Uterus (tissue), 2 donors: ENCODE measurements around the gene PDLIM1.

ENCODE experiments used
- POLR2A ChIP-seq, 2 donors: fragments of 450-650 bp; IDR thresholded peaks; one replicate each; pipeline ENCODE4 v1.6.1; 2016; ENCODE audit warnings: antibody characterized with exemption in 2 of 2, mild to moderate bottlenecking in 1 of 2, moderate library complexity in 1 of 2
- TF ChIP-seq, protein P1 (sequence below), 4 experiments: fragments of 200-600 bp in 2 of 4; fragments of 450-650 bp in 2 of 4; sonication (generic) in 2 of 4; IDR thresholded peaks; one replicate each; pipeline ENCODE4 v1.5.1; 2016 to 2019; ENCODE audit warnings: antibody characterized with exemption in 4 of 4, mild to moderate bottlenecking in 2 of 4, moderate library complexity in 1 of 4

DNA sequence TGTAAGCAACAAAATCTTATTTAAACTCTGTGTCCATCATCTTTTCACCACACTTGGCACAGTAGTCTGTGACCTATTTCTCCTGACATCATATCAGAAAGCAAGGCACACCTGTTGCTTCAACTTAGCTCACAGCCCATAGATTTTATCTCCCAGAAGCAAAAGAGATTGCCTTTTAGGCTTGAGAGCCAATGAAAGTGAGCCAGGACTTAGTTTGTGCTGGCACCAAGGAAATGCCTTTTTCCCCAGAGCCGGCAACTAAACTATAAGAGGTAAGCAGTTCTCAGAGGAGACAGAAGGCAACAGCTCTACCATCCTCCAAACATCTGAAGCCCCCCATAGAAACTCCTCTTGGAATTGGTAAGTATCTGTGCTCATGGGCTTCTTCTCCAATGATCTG lies 96.9 kb downstream of the PDLIM1 start, which contains the start of gene ACSM6:
- TF ChIP-seq, protein P1, sequence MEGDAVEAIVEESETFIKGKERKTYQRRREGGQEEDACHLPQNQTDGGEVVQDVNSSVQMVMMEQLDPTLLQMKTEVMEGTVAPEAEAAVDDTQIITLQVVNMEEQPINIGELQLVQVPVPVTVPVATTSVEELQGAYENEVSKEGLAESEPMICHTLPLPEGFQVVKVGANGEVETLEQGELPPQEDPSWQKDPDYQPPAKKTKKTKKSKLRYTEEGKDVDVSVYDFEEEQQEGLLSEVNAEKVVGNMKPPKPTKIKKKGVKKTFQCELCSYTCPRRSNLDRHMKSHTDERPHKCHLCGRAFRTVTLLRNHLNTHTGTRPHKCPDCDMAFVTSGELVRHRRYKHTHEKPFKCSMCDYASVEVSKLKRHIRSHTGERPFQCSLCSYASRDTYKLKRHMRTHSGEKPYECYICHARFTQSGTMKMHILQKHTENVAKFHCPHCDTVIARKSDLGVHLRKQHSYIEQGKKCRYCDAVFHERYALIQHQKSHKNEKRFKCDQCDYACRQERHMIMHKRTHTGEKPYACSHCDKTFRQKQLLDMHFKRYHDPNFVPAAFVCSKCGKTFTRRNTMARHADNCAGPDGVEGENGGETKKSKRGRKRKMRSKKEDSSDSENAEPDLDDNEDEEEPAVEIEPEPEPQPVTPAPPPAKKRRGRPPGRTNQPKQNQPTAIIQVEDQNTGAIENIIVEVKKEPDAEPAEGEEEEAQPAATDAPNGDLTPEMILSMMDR (IDR thresholded peaks at IDR 0.05): no peak
- TF ChIP-seq POLR2A (IDR thresholded peaks at IDR 0.05): no peak
